NT2/D1 (cell line): ENCODE results near the gene CLMP.

Experiments used
- DNase-seq: peaks from one replicate; pipeline ENCODE4 v3.0.0-alpha.2; 2011; ENCODE audit warnings: low read depth, low spot score
- H3K27me3 ChIP-seq: 2 replicates; pipeline ENCODE4 v1.6.0; 2011; ENCODE audit warnings: mild to moderate bottlenecking; ENCODE audit not compliant: insufficient read length, insufficient read depth
- H3K36me3 ChIP-seq: 2 replicates; pipeline ENCODE4 v1.6.1; 2011; ENCODE audit warnings: mild to moderate bottlenecking, low read length, mixed read lengths; ENCODE audit not compliant: insufficient read depth, insufficient read length
- H3K4me1 ChIP-seq: 2 replicates; pipeline ENCODE4 v1.5.1; 2011; ENCODE audit not compliant: insufficient read depth, insufficient read length
- H3K4me3 ChIP-seq: 2 replicates; pipeline ENCODE4 v1.5.1; 2011; ENCODE audit warnings: low read depth; ENCODE audit not compliant: insufficient read length
- H3K9ac ChIP-seq: 2 replicates; pipeline ENCODE4 v1.6.0; 2011; ENCODE audit warnings: low read depth; ENCODE audit not compliant: insufficient read length
- H3K9me3 ChIP-seq: 2 replicates; pipeline ENCODE4 v1.5.1; 2011; ENCODE audit warnings: mild to moderate bottlenecking, low read length; ENCODE audit not compliant: insufficient read depth
- SUZ12 ChIP-seq: IDR thresholded peaks from 2 replicates; pipeline ENCODE4 v1.6.1; 2011; ENCODE audit not compliant: insufficient read length, insufficient read depth; ENCODE audit errors: extremely low read depth
- YY1 ChIP-seq: IDR thresholded peaks from 2 replicates; pipeline ENCODE4 v1.6.1; 2011; ENCODE audit not compliant: insufficient read length, insufficient read depth
- ZNF274 ChIP-seq: IDR thresholded peaks from 2 replicates; pipeline ENCODE4 v1.6.1; 2011; ENCODE audit warnings: mild to moderate bottlenecking, low read depth, low read length

The CLMP gene

DNA sequence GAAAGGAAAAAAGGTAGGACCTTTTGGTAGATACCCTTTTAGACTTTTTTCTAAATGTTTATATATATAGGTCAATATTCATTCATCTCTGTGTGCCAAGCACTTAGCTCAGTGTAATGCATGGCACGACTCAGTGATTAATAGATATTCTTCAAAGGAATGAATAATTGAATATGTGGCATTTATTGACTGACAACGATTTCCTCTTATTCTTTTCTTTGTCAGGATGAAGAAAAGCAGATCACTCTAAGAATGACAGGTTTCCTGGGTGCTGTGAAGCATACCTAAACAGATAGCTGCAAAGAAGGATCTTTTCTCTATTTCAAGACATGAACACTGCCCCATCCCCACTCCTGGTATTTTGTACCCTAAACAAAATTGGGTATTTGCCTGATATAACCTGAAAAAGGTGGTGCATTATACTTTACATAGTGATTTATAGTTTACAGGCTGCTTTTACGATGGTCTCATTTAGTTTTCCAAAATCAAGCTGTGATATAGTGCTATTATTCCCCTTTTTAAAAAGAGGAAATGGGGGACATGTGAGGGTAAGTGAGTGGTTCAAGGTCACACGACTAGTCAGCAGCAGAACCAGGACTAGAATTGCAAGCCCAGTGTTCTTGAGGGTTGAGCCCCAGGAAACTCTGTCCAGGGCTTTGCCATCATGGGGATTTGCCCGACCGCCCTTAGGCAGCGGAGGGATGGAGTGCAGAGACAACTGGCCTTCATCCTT is 32.9 kb upstream of the CLMP start:
- Histone ChIP-seq H3K4me1 (no peaks in the 10 kb centered on the region), H3K9me3 (no peaks in the 10 kb centered on the region), H3K27me3 (no peaks in the 10 kb centered on the region), H3K9ac (no peak overlapping the region), H3K4me3 (no peak overlapping the region), H3K36me3 (no peaks in the 10 kb centered on the region)
- no peak for DNase-seq
- TF ChIP-seq YY1 (no peak), ZNF274 (no peak)

DNA sequence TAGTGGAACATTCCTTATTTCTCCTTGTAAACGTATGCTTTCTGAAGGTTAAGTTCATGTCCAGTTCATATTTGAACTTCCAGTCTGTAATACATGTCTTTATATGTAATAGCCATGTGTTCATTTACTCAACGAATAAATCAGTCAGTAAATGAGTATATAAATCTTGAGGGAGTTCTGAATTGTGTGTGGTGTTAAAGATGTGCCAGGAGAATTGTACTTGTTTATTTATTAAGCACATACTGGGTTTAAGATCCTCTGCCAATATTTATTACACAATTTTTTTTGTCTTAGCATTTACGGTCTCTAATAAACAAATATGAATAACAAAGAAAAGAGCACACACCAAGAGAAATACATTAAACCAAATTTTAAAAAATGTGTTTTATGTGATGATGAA is 26.5 kb upstream of the CLMP start:
- Histone ChIP-seq H3K36me3 (no peaks in the 10 kb centered on the region), H3K4me1 (no peaks in the 10 kb centered on the region), H3K9me3 (no peaks in the 10 kb centered on the region), H3K27me3 (no peaks in the 10 kb centered on the region), H3K4me3 (no peak overlapping the region), H3K9ac (no peak overlapping the region)
- TF ChIP-seq SUZ12, result no peak
- no peak for TF ChIP-seq ZNF274
- TF ChIP-seq YY1, result no peak
- no peak for DNase-seq

DNA sequence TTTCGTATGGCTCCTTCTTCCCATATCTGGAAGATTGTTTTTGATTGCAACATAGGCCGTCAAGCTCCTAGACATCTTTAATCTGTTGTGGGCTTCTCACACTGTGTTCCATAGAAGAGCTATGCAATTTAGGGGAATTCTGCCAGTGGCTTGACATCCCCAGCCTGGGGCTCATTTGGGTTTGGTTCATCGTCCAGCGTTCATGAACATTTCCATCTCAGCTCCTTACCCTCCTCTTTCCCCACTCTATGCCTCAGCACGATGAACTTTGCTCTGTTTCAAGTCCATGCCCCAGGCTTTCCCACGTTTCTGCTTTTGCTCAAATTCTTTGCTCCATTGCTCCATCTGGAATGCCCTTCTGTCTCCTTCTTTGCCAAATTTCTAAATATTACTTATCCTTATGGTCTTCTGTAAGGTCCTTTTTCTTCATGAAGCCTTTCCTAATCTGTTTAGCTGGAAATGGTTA is 26.1 kb upstream of the CLMP start:
- DNase-seq, result no peak
- no peaks in the 10 kb centered on the region for H3K27me3 ChIP-seq
- no peaks in the 10 kb centered on the region for H3K4me1 ChIP-seq
- no peaks in the 10 kb centered on the region for H3K9me3 ChIP-seq
- no peak overlapping the region for H3K4me3 ChIP-seq
- TF ChIP-seq ZNF274 (no peak), SUZ12 (no peak), YY1 (no peak)
- no peaks in the 10 kb centered on the region for H3K36me3 ChIP-seq
- H3K9ac ChIP-seq, result no peak overlapping the region

DNA sequence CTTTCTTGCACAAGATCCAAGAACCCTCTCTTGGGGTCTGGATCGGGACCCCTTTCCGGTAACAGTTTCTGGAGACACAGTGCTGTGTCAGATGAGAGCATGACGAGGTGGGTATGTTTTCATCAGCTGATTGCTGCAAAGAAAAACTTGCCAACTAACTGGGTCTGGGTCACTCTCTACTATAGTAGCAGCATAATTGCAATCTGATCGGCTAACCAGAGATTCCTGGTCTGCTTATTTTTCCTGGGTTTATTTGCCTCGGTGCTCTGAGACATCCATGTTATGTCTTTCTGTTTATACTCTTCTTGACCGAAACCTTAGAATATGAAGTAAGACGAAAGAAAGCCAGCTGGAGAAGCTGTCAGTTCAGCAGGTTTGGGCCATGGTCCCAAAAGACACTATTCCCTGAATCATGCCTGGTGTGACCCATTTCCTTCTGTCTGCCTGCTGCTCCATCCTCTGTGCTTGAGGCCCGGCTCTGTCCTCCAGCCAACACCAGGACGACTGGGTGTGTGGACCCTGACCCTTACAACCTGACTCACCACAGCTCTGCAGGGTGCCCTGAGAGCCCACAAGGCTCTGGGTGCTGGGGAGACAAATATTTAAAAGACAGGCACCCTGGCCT is 24.1 kb upstream of the CLMP start:
- Histone ChIP-seq H3K9me3 (no peaks in the 10 kb centered on the region), H3K27me3 (no peaks in the 10 kb centered on the region), H3K36me3 (no peaks in the 10 kb centered on the region), H3K9ac (no peak overlapping the region), H3K4me1 (no peaks in the 10 kb centered on the region), H3K4me3 (no peak overlapping the region)
- DNase-seq, result no peak
- no peak for TF ChIP-seq SUZ12
- no peak for TF ChIP-seq YY1
- no peak for TF ChIP-seq ZNF274

DNA sequence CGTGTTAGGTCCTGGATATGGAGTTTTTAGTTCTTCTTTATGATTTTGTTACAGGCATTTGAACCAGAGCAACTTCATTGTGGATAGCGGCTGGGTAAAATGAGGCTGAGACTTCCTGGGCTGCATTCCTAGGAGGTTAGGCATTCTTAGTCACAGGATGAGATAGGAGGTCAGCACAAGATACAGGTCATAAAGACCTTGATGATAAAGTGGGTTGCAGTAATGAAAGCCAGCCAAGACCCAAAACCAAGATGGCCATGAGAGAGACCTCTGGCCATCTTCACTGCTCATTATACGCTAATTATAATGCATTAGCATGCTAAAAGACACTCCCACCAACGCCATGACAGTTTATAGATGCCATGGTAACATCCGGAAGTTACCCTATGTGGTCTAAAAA is 23.4 kb upstream of the CLMP start:
- TF ChIP-seq ZNF274 (no peak), YY1 (no peak), SUZ12 (no peak)
- DNase-seq, result no peak
- no peak overlapping the region for H3K9ac ChIP-seq

DNA sequence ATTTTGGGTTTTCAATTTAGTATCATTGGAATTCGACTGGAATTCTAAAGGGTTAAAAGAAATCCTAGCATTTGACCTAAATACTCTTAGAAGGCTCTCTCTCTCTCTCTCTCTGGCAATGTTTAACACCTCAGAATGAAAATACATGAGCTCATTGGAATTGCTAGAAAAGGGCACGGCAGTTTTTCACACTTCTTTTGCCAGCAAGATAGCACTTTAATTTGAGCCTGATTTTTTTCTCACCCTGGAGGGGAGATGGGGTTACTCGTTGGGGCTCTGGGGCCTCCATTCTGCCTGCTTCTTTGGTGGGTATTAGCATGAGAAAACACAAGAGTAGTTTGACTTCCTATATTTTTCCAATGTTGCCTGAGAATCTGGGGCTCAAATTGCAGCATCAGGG is 22.8 kb upstream of the CLMP start:
- Histone ChIP-seq H3K4me1 (no peaks in the 10 kb centered on the region), H3K4me3 (no peak overlapping the region), H3K9me3 (no peaks in the 10 kb centered on the region), H3K9ac (no peak overlapping the region), H3K36me3 (no peaks in the 10 kb centered on the region), H3K27me3 (no peaks in the 10 kb centered on the region)
- DNase-seq, result no peak
- TF ChIP-seq SUZ12 (no peak), ZNF274 (no peak), YY1 (no peak)

More for the DNA sequence above, 23.4 kb upstream of the CLMP start:
- H3K36me3 ChIP-seq, result no peaks in the 10 kb centered on the region
- no peaks in the 10 kb centered on the region for H3K4me1 ChIP-seq
- no peak overlapping the region for H3K4me3 ChIP-seq
- no peaks in the 10 kb centered on the region for H3K9me3 ChIP-seq
- no peaks in the 10 kb centered on the region for H3K27me3 ChIP-seq

DNA sequence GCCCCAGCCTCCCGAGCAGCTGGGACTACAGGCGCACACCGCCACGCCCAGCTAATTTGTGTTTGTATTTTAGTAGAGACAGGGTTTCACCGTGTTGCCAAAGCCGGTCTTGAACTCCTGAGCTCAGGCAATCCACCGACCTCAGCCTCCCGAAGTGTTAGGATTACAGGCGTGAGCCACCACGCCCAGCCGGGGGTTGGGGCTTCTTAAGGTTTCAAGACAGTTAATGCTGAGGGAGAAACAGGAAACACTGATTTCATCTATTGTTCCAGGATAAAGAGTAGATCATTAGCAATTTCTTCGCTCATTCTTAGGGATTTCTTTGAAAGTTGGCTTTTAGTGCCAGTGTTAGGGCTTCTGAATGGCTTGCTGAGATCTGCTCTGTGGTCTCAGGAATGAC is 21.2 kb upstream of the CLMP start:
- no peaks in the 10 kb centered on the region for H3K9me3 ChIP-seq
- H3K4me1 ChIP-seq, result no peaks in the 10 kb centered on the region
- no peak overlapping the region for H3K9ac ChIP-seq
- no peaks in the 10 kb centered on the region for H3K27me3 ChIP-seq
- DNase-seq, result peak; percentile 77
- H3K4me3 ChIP-seq, result no peak overlapping the region
- H3K36me3 ChIP-seq, result no peaks in the 10 kb centered on the region
- TF ChIP-seq SUZ12 (no peak), ZNF274 (no peak), YY1 (no peak)
